GM21381 (cell line): ENCODE results near the gene BMI1.
A peak's percentile ranks its signal among the peaks of the same experiment; 100 is the strongest.
"Not testable (repeated sequence)": the region's sequence is repeated elsewhere in the genome, so short reads cannot be mapped to it uniquely, and the experiment has no call there.

ENCODE experiments used
- ATAC-seq: cut with Tn5 transposase; IDR thresholded peaks from one replicate; pipeline ENCODE4 v1.9.1; 2021; ENCODE audit warnings: mild to moderate bottlenecking, moderate library complexity; ENCODE audit not compliant: unreplicated experiment

The BMI1 gene

DNA sequence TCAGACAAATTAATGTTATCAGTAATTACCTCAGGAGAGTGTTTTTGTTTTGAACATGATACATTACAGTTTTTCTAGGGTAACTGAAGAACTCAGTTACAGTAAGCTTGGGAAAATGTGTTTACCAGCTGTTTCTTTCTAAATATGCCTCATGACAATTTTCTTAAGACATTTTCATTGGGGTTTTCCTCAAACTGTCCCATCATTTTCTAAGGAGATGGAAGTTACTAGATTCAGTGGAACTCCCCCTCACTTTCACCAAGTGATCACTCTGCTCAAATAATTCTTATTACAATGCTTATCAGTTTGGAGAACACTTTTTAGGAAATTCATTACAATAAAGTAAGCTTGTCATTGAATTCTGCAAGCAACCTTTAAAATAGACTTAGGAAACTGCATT, 18.0 kb downstream of the BMI1 start:
- no peak for ATAC-seq

DNA sequence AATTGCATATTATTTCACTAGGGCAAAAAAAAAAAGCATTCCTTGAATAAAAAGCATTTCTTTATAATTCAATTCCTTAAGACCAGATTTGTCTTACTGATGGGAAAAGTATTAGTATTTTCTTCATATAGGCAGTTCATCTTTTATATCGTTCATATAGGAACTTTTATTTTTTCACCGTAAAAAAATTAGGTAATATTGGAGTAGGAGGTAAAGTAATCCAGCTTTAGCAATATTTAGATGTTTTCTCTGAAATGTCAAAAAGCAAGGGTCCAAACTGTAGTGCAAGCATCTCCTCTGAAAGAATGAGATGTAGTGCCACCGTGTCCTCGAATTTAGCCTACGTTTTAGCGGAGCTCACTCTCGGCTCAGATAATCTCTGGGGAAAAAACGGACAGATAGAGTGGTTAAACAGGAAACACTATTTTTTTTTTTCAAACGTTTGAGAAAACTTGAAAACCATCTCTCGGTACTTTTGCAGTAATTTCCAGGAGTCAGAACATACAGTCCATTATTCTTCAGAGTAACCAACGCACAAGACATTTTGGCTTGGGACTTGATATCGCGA, 18.9 kb downstream of the BMI1 start:
- ATAC-seq = no peak

DNA sequence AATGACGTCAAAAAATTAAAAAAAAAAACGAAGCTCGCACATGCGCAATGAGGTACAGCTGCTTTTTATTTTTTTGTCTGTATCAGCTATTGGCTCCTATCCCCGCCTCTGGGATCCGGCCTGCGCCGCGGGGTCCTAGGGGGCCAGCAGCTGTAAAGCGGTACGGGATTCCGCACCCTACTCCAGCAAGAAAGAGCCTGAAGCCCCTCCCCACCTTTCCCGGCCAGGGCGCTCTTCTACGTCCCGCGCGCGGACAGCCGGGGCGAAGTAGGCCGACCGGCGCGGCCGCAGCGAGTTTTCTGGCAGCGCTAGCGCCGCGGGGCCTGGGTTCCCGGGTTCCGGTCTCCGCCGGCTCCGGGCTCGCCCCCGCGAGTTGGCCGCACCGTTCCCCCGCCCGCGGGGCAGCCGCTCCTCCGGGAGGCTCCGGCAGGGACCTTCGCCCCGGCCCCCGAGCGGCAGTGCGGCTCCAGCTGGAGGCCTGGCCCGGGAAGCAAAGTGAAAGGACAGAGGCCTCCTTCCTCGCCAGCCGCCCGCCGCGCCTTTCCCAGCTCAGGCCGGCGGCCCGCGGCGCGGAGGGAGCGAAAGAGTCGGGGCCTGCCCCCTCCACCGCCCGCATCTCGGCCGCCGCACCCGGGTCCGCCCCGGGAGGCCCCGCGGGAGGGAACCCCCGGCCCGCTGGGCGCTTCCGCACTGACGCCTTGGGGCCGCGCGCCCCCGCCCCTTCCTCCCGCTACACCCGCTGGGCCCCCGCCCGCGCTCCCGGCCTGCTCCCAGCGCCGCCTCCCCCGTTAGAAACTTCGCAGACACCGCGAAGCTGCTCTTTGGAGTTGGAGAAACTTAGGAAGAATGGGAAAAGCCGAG, 19.7 kb downstream of the BMI1 start:
- ATAC-seq = peak; percentile 48

DNA sequence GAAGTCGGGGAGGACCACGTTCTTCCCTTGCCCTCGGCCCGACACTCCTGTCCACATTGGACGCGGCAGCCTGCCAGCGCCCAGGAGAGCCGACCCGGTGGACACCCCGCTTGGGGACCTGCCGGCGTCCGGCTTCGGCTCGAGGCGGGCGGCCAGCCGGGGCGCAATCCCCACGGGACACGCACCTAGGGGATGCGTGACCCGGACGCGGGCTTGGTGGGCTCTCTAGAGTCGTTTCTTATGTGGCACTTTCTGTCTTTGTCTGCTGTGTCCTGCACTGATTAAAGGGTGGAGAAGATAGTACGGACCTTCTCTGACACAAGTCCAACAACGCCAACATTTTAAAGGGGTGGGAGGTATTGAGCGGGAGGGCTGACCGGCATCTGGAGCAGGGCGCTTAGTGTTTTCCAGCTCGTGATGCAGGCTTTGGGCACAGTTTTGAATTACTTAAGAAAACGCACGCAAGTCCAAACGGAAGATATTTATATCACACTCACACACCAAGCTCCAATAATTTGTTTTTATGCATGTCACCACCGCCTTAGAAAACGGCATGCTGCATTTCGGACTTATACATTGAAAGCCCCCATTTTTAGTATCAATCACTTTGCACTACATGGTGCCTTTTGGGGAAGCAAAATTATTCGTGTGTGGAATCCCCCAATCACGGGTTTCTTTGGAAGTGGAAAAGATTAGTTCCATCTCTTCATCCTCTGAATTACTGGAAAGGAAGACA, 20.5 kb downstream of the BMI1 start:
- peak; percentile 25 for ATAC-seq

DNA sequence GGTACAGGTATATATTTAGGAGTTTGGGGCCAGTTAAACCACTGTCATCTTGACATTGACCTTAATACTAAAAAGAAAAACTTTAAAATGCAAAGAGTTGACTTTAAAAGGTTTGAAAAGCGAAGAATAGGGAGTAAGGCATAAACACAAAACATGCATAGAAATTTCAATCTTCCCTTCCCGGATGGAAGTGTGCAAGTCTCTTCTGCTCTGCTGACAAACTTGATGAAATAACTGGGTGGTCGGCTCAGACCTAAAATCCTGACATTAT, 21.0 kb downstream of the BMI1 start:
- no peak for ATAC-seq

DNA sequence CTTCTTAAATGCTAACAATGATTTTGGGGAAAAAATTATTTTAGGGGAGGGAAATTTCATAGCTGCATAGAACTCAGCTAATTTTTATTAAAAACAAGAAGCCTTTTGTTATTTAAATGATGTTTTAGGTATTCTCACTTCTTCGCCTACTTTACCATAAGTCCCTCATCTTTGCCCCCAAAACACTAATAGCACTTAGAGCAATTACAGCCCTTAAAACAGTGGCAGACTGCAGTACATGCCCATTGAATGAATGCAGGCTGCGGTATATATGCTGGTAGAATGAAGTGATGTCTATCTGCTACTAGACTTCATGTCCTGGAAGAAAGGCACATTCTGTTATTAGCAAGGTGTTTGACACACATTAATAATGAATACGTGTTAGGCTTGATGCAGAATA, 21.5 kb downstream of the BMI1 start:
- ATAC-seq = no peak

DNA sequence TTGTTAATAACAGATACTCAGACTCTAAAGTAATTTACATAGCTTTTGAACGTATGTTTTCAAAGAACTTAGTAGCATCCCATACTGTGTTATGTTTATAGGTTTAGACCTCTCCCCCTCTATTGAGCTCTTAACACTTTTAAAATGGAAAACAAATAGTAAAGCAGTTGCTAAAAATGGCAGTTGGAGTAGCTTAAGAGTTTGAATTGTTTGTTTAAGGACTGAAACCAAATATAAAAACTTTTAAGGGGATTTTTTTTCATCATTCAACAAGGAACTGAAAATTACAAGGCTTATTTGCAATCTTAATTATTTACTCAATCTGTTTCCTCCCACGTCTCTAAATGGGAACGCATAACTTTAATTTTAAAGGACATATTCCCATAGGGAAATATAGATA, 22.8 kb downstream of the BMI1 start:
- ATAC-seq = no peak

DNA sequence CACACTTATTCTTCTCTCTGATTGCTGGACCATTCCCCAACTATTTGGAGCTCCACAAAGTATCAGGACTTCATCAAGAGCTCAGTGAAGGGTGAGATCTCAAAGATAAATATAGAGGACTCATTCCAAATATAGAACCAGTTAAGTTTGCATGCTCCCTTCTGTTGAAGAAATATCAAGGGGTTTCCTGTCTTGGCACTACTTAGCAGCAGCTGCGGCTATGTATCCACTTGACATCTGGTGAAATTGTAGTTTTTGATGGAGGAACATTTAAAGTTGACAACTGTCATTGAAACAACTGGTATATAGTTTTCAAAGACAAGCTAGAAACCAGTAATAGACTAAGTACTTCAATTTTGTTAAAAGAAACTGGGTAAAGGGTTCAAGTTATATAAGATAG, 23.4 kb downstream of the BMI1 start:
- no peak for ATAC-seq

DNA sequence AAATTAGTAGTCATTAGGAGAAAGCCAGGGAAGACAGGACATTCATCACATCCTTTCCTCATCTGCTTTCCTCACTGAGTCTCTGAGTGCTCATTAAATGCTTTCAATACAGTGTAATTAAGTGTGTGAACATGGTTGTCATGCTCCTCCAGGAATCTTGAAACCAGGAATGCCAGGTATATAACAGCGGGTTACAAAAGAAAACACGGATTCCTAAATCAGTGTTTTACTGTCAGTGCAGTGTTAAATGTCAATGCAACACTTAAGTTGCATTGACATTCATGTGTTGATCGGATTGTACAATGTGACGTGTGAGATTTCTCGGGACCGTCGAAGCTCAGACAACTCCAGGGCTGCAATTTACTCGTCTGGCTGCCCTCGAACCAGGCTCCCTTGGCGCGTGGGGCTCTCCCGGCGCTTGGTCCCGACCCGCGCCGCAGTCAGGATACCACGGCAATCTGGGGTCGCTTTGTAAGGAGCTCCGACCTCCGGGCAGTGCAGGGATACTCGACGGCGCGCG, 23.9 kb downstream of the BMI1 start:
- no peak for ATAC-seq

DNA sequence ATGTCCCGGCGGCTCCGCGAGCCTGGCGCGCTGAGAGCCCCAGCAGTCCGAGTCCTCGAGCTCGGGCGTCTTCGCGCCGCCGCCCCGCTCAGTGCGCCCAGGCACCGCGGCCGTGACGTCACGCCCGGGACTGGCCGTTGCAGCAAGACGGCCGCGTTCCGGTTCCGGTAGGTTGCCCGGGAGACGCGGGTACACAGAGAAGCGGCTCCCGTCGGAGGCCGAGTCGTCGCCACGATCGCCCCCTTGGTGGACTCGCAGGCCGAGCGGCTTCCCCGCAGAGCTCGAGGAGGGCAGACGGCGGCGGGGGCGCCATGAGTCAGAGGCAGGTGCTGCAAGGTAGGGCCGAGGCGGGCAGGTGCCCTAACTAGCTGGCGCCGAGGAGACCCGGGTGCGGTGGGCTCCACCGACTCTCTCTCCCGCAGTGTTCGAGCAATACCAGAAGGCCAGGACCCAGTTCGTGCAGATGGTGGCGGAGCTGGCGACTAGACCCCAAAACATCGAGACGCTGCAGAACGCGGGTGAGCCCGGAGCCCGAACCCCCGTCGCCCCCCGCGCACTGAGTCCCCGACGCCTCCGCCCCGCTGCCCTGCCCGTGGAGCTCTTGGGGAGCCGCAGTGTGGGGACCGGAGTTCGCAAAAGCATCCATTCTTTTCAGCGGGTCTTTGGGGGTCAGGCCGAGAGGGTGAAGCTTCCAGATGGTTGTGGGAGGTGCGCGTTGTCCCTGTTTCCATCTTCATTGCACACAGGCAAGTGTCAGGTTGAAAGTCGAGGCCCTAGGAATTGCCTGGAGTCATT, 24.6 kb downstream of the BMI1 start, which contains the start of gene SPAG6:
TSS of gene SPAG6 (plus strand) at position 196 of the 795 bp plus-strand sequence. CDS start at position 312, 116 bp downstream.
- no peak for ATAC-seq

DNA sequence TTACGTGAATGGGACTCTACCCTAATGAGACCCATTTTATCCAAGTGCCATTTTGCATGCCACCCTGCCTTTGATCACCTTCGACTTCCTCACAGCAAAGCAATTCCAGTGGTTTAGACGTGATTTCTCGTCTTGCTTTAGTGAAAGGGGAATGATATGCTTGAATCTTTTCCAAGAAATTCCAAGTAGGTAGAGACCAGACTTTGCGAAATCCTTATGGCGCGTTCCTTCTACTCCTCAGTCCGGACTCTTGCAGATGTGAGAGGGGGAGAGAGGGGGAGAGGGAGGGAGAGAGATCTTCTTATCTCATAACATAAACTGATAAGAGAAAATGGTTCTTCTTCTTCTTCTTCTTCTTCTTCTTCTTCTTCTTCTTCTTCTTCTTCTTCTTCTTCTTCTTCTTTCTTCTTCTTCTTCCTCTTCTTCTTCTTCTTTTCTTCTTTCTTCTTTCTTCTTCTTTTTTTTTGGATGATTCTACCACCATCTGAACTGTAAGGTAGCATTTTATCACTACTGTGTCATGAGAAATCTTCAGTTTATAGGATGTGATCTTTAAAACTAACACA, 25.3 kb downstream of the BMI1 start:
- ATAC-seq = no peak

DNA sequence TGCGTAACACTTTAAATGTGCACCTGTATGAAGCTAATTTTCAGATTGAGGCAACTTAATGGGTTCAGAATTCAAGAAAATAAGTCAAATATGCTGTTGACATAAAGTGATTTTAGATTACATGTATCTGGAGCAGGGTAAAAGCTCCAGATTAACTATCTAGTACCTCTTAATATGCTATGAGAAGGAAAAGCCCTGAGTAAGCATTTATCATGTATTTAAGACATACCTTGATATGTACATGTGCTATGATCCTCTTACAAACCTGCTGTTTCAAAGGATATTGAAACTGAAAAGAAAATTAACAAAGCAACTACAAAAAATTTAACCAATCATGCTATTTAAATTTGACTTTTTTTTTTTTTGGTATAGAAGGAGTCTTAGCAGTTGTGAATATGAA, 28.9 kb downstream of the BMI1 start:
- ATAC-seq = no peak

DNA sequence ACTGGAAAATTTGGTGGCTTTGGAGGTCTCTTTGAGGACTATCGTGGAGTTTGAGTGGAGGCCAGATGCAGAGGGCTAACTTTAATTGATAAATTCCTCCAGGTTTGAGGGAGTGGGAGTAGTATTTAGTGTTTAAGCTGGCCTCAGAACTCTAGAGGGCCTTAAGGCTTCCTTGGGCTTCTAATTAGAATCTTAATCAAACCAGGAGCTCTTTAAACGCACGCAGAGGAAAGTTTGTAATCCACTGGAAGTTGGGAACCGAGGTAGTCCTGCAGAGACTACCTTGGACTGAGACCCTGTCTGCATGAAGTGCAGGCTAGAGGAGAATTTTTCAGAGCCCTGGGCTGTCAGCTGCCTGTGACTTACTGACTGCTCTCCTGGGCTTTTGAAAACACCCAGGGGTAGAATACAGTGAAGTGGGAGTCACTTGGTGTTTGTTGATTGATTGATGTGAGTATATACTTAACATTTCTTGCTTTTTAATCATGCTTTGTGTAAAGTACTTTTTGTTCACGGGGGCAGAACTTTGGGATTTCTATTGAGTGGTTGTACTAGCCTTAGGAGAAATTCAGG, 30.3 kb downstream of the BMI1 start:
- ATAC-seq = no peak

DNA sequence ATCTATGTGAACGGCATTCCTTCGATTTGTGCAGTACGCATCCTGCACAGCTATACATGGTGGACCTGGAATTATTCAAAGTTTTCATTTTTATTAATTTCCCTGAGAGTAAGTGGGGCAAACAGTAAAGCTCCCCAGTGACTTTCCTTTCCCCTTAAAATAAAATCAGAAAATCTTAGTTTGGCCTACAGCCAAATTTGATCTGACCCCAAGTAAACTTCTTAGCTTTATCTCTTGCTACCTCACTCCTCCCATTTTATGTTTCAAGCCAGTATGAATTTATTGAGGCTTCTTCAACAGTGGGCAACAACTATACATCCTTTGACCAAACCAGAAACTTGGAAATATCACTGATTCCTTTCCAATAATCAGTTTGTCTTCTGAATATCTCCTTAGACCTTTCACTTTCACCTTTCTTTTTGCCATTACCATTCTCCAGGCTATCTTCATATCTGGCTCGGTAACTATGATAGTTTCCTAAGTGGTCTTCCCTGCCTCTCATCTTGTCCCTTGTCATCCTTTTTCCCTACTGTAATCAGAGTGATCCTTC, 35.5 kb downstream of the BMI1 start:
- ATAC-seq = no peak

DNA sequence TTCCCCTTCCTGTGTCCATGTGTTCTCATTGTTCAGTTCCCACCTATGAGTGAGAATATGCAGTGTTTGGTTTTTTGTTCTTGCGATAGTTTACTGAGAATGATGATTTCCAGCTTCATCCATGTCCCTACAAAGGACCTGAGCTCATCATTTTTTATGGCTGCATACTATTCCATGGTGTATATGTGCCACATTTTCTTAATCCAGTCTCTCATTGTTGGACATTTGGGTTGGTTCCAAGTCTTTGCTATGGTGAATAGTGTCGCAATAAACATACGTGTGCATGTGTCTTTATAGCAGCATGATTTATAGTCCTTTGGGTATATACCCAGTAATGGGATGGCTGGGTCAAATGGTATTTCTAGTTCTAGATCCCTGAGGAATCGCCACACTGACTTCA, 36.9 kb downstream of the BMI1 start:
- ATAC-seq = not testable (repeated sequence)

DNA sequence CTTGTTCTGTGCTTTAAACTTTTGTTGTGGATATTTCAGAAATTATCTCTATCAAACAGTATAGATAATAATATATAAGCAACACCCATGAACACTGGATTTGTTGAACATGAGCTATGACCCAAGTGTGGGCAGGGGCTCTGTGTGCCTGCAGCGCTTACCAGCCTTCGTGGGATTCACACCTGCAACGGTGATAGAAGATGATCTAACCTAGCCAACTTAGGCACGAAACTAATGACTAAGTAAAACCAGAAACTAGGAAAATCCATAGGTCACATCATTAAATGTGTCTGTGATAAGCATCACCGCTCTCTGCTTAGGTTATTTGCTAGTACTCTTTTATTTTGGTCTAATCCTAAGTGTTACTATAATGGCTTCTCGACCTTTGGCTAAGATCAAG, 42.4 kb downstream of the BMI1 start:
- no peak for ATAC-seq

DNA sequence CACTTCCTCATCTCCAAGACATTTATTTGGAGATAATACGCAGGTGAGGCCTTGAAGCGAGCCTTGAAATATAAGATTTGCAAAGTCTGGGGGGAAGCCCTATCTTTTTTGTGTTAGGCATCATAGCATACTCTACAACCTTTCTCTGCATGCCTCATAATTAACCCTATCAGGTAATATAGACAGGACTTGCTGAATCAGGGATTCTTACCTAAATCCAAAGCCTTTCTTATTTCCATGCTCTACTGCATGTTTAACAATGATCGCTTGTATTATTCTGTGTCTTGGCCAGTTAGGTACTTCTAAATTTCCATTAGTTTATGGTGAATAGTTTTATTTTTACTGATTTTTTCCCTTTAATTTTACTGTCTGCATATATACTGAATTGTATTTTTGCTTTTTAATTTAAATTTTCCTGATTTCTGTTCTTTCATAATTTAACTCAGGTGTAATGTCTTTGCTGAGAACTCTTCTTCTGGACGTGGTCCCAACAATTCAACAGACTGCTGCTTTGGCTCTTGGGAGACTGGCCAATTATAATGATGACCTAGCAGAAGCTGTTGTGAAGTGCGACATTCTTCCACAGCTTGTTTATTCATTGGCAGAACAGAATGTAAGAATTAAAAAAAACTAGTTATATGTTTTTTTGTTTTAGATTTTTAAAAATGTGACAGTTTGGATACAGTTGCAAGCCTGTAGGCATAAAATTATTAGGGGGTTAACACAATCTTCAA, 43.7 kb downstream of the BMI1 start:
- no peak for ATAC-seq

DNA sequence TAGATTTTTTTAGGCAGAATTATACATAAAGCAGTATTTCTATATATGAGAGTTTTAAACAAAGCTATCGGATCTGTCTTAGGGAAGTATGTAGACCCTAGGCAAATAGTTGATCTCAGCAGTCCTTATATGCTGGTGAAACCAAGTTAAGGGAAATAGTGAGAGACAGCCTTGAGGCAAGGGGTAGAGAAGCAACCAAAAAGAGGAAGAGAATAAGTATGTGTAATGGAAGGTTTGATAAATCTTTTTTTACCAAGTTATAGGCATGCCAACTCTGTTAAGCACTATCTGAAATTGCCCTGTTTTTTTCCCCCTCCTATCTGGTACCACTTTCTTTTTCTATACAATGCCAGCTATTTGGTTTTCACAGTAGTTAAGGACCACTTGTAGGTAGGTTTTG, 44.3 kb downstream of the BMI1 start:
- peak; percentile 40 for ATAC-seq

DNA sequence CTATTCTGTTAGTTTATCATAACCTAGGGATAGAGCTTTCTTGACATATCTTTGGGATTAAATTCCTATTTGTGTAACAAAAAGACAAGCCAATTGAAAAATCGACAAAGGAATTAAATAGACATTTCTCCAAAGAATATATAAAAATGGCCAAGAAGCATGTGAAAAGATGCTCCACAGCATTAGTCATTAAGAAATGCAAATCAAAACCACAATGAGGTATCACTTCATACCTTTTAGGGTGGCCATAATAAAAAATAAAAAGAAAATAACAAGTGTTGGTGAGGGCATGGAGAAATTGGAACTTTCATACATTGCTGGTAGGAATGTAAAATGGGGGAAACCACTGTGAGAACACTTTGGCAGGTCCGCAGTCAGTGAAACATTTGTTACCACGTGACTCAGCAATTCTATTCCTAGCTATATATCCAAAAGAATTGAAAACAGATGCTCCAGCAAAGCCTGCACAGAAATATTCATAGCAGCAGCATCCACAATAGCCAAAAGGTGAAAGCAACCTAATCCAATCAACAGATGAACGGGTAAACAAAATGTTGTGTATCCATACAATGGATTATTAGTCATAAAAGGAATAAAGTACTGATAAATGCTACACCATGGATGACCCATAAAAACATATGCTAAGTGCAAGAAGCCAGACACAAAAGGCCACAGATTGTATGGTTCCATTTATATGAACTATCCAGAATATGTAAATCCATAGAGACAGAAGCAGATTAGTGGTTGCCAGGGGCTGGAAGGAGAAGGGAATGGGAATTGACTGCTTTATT, 44.9 kb downstream of the BMI1 start:
- no peak for ATAC-seq
